IMR-90 (cell line): ENCODE results near the gene PSMA3. TPM values are rescaled to one million over a fixed set of nuclear protein-coding genes. Genes with fewer than 3 reads are reported as not detected.

Experiments used
- ATAC-seq: fragments of 200-7000 bp; cut with Tn5 transposase; 2 replicates; pipeline ENCODE4 v1.9.1; 2020; ENCODE audit warnings: low read depth, mild to moderate bottlenecking, moderate library complexity
- BruUV-seq: library from RNA; stranded (reverse); fragments of 400-500 nt; replicated peaks from 2 replicates; lab custom pipeline; 2021; lab: Mats Ljungman, UMichigan
- CTCF ChIA-PET: fragments of 300-600 bp; formaldehyde crosslinking; extraction: SDS; loops from one replicate; lab custom pipeline; 2021; ENCODE audit warnings: antibody characterized with exemption; lab: Yijun Ruan, JAX
- POLR2A ChIA-PET: fragments of 300-600 bp; sonication (Branson Sonifier 250); formaldehyde crosslinking; loops from one replicate; lab custom pipeline; 2022; ENCODE audit warnings: antibody characterized with exemption; ENCODE audit not compliant: unreplicated experiment; lab: Charles Lee
- DNase-seq: peaks from one replicate; pipeline ENCODE4 v3.0.0; 2013
- H2AFZ ChIP-seq: replicated peaks from 2 replicates; pipeline ENCODE3; 2013; ENCODE audit warnings: low read length, mild to moderate bottlenecking; ENCODE audit not compliant: poor library complexity
- H2AK5ac ChIP-seq: 2 replicates; pipeline ENCODE4 v1.6.1; 2013; ENCODE audit warnings: low read depth, low read length, inconsistent platforms
- H2AK9ac ChIP-seq: replicated peaks from 2 replicates; pipeline ENCODE3; 2013; ENCODE audit warnings: mild to moderate bottlenecking, low read depth, low read length, moderate library complexity; ENCODE audit not compliant: poor library complexity
- H2BK120ac ChIP-seq: 2 replicates; pipeline ENCODE4 v1.6.1; 2013; ENCODE audit warnings: low read depth, low read length, inconsistent platforms
- H2BK15ac ChIP-seq: 3 replicates; pipeline ENCODE4 v1.6.1; 2013; ENCODE audit warnings: low read depth, low read length, inconsistent platforms
- H2BK20ac ChIP-seq: 2 replicates; pipeline ENCODE4 v1.6.1; 2013; ENCODE audit warnings: low read depth, mild to moderate bottlenecking, inconsistent platforms, low read length, moderate library complexity
- H2BK5ac ChIP-seq: 2 replicates; pipeline ENCODE4 v1.6.1; 2013; ENCODE audit warnings: mild to moderate bottlenecking, low read depth, low read length, inconsistent platforms; ENCODE audit not compliant: poor library complexity, severe bottlenecking
- H3K14ac ChIP-seq: replicated peaks from 2 replicates; pipeline ENCODE4 v1.6.1; 2013; ENCODE audit warnings: low read depth, low read length, inconsistent platforms
- H3K18ac ChIP-seq: 2 replicates; pipeline ENCODE4 v1.6.1; 2013; ENCODE audit warnings: low read depth, low read length, control low read depth
- H3K23ac ChIP-seq: 2 replicates; pipeline ENCODE4 v1.6.1; 2013; ENCODE audit warnings: low read depth, low read length, inconsistent platforms
- H3K27ac ChIP-seq: 2 replicates; pipeline ENCODE4 v1.5.1; 2013; ENCODE audit warnings: mild to moderate bottlenecking, control low read depth, low read length; ENCODE audit not compliant: insufficient read depth
- H3K27me3 ChIP-seq: 2 replicates; pipeline ENCODE4 v1.6.1; 2013; ENCODE audit warnings: low read length; ENCODE audit not compliant: control insufficient read depth, insufficient read depth
- H3K36me3 ChIP-seq: 2 replicates; pipeline ENCODE4 v1.6.1; 2013; ENCODE audit warnings: low read length, mixed read lengths; ENCODE audit not compliant: control insufficient read depth, insufficient read depth
- H3K4ac ChIP-seq: 2 replicates; pipeline ENCODE4 v1.6.1; 2013; ENCODE audit warnings: low read depth, low read length, inconsistent platforms
- H3K4me1 ChIP-seq: 2 replicates; pipeline ENCODE4 v1.6.1; 2013; ENCODE audit warnings: low read length, mixed read lengths; ENCODE audit not compliant: control insufficient read depth, insufficient read depth
- H3K4me2 ChIP-seq: 2 replicates; pipeline ENCODE4 v1.6.1; 2013; ENCODE audit warnings: low read depth, mild to moderate bottlenecking, control low read depth, low read length, moderate library complexity
- H3K4me3 ChIP-seq: 2 replicates; pipeline ENCODE4 v1.5.1; 2013; ENCODE audit warnings: low read depth, mild to moderate bottlenecking, control low read depth, low read length, moderate library complexity; ENCODE audit not compliant: insufficient read depth
- H3K56ac ChIP-seq: 2 replicates; pipeline ENCODE4 v1.6.1; 2013; ENCODE audit warnings: low read length, inconsistent platforms; ENCODE audit not compliant: insufficient read depth; ENCODE audit errors: extremely low read depth
- H3K79me1 ChIP-seq, 2 experiments: 2 replicates each; pipeline ENCODE4 v1.6.1; 2013; ENCODE audit warnings: low read length in 2 of 2, inconsistent platforms in 1 of 2, low read depth in 1 of 2
- H3K9ac ChIP-seq: 2 replicates; pipeline ENCODE4 v1.6.1; 2013; ENCODE audit warnings: low read depth, low read length, control low read depth
- H3K9me1 ChIP-seq: 2 replicates; pipeline ENCODE4 v1.6.1; 2013; ENCODE audit warnings: low read length, inconsistent platforms; ENCODE audit not compliant: insufficient read depth
- H3K9me3 ChIP-seq: 2 replicates; pipeline ENCODE4 v1.6.1; 2013; ENCODE audit warnings: low read length; ENCODE audit not compliant: control insufficient read depth, insufficient read depth
- H4K20me1 ChIP-seq: 2 replicates; pipeline ENCODE4 v1.6.1; 2013; ENCODE audit warnings: low read length, inconsistent platforms; ENCODE audit not compliant: insufficient read depth
- H4K5ac ChIP-seq: 2 replicates; pipeline ENCODE4 v1.6.1; 2013; ENCODE audit warnings: mild to moderate bottlenecking, low read depth, low read length, control low read depth
- H4K8ac ChIP-seq, 2 experiments: 2 replicates each; pipeline ENCODE4 v1.6.1; 2013; ENCODE audit warnings: low read depth in 2 of 2, low read length in 2 of 2, control low read depth in 1 of 2, inconsistent platforms in 1 of 2
- H4K91ac ChIP-seq: 2 replicates; pipeline ENCODE4 v1.6.1; 2013; ENCODE audit warnings: low read depth, low read length, inconsistent platforms; ENCODE audit not compliant: insufficient read depth
- BHLHE40 ChIP-seq: fragments of 150-350 bp; IDR thresholded peaks from 2 replicates; pipeline ENCODE4 v1.6.1; 2016; ENCODE audit warnings: mild to moderate bottlenecking, low read depth, low read length
- CEBPB ChIP-seq: IDR thresholded peaks from 2 replicates; pipeline ENCODE4 v1.6.1; 2012; ENCODE audit warnings: low read depth, low read length, improper control_type of control experiment
- CHD1 ChIP-seq: IDR thresholded peaks from 2 replicates; pipeline ENCODE4 v1.6.1; 2012; ENCODE audit warnings: low read depth, low read length, improper control_type of control experiment
- CTCF ChIP-seq: conservative IDR thresholded peaks from 2 replicates; pipeline ENCODE4 v1.5.1; 2012; ENCODE audit warnings: mild to moderate bottlenecking, low read depth, low read length, improper control_type of control experiment
- FOS ChIP-seq: fragments of 150-350 bp; IDR thresholded peaks from 2 replicates; pipeline ENCODE4 v1.6.1; 2016; ENCODE audit warnings: low read depth, low read length
- MAFK ChIP-seq: IDR thresholded peaks from 2 replicates; pipeline ENCODE4 v1.6.1; 2012; ENCODE audit warnings: low read depth, low read length, improper control_type of control experiment
- MAZ ChIP-seq: IDR thresholded peaks from 2 replicates; pipeline ENCODE4 v1.6.1; 2012; ENCODE audit warnings: low read depth, mild to moderate bottlenecking, low read length, improper control_type of control experiment, moderate library complexity, borderline replicate concordance
- MXI1 ChIP-seq: IDR thresholded peaks from 2 replicates; pipeline ENCODE4 v1.6.1; 2012; ENCODE audit warnings: low read depth, mild to moderate bottlenecking, low read length, moderate library complexity, borderline replicate concordance
- NFE2L2 ChIP-seq: fragments of 150-350 bp; IDR thresholded peaks from 2 replicates; pipeline ENCODE4 v1.6.1; 2016; ENCODE audit warnings: low read depth, mild to moderate bottlenecking, low read length
- POLR2A ChIP-seq: IDR thresholded peaks from 2 replicates; pipeline ENCODE4 v1.6.1; 2012; ENCODE audit warnings: mild to moderate bottlenecking, low read depth, low read length
- RAD21 ChIP-seq: IDR thresholded peaks from 2 replicates; pipeline ENCODE4 v1.6.1; 2012; ENCODE audit warnings: low read length, improper control_type of control experiment
- RCOR1 ChIP-seq: IDR thresholded peaks from 2 replicates; pipeline ENCODE4 v1.6.1; 2012; ENCODE audit warnings: mild to moderate bottlenecking, low read length, improper control_type of control experiment; ENCODE audit not compliant: insufficient replicate concordance
- RFX5 ChIP-seq: IDR thresholded peaks from 2 replicates; pipeline ENCODE4 v1.8.0; 2012; ENCODE audit warnings: low read depth, mild to moderate bottlenecking, low read length, moderate library complexity
- SMC3 ChIP-seq: fragments of 150-350 bp; IDR thresholded peaks from 2 replicates; pipeline ENCODE4 v1.6.1; 2016; ENCODE audit warnings: low read depth, mild to moderate bottlenecking, antibody characterized with exemption, low read length, moderate library complexity
- USF2 ChIP-seq: fragments of 150-350 bp; IDR thresholded peaks from 2 replicates; pipeline ENCODE4 v1.6.1; 2017; ENCODE audit warnings: mild to moderate bottlenecking, antibody characterized with exemption, low read length, low read depth
- WGBS, 2 experiments: methylation state at CpG; one replicate each; pipeline versions ENCODE4 v1.1.5 to v1.1.7; 2013; ENCODE audit warnings: missing lambda C conversion rate in 2 of 2; ENCODE audit not compliant: insufficient read length in 1 of 2; ENCODE audit errors: extremely low coverage in 2 of 2; 5-methylcytosine and 5-hydroxymethylcytosine counted together
- dilution Hi-C: fragments of 300-500 bp; cut with HindIII; formaldehyde crosslinking; loops from one replicate; pipeline ENCODE4 v1.14.3; 2018; ENCODE audit warnings: low sequenced_read_pairs; ENCODE audit not compliant: unreplicated experiment
- in situ Hi-C: fragments of 300-500 bp; cut with MboI; formaldehyde crosslinking; loops from 3 replicates; pipeline ENCODE4 v1.14.3; 2019; ENCODE audit warnings: low sequenced_read_pairs, inconsistent platforms, mixed read lengths
- intact Hi-C: fragments of 100-400 bp; cut with micrococcal nuclease; formaldehyde crosslinking; loops from 2 replicates; pipeline ENCODE4 v1.10.0; 2022
- polyA plus RNA-seq, 3 experiments: library from polyadenylated mRNA; depleted of rRNA; stranded (reverse); fragments of >200 nt; gene quantifications; 2 replicates each; pipeline ENCODE4 v1.2.3, GENCODE V29; 2012; ENCODE audit warnings: low replicate concordance in 1 of 3
- total RNA-seq: library from RNA; depleted of rRNA; stranded (reverse); fragments of >200 nt; gene quantifications from 2 replicates; pipeline ENCODE4 v1.2.3, GENCODE V29; 2012

PSMA3 gene
- total and polyA plus RNA-seq, 2 of the 4 experiments (the other 2 are of a cell fraction), result 74.9 to 231 TPM

- H3K18ac ChIP-seq, result peak overlapping the region; percentile 93
- DNase-seq (peak; percentile 100), ATAC-seq (peak; percentile 94)
- peak overlapping the region; percentile 97 for H2BK5ac ChIP-seq
- peak overlapping the region; percentile 98 for H3K9ac ChIP-seq
- CTCF ChIA-PET, result interaction anchor here (0.6 kb wide), 1 partner anchor 187 kb away, joined by 3 read pairs; no protein-coding TSS in a partner anchor
- H4K20me1 ChIP-seq, result peaks cover 42% of the 10 kb centered on the region
- peak overlapping the region; percentile 76 to 100 for H4K8ac ChIP-seq
- in situ Hi-C loops (no loop called here), intact Hi-C loops (loop anchor here (2.0 kb wide), 1 partner anchor 129 kb away; the partner anchor contains the start of genes KIAA0586 and TIMM9), dilution Hi-C loops (no loop called here)
- H3K4ac ChIP-seq, result peak overlapping the region; percentile 96
- peak overlapping the region; percentile 95 for H3K23ac ChIP-seq
- H2AK5ac ChIP-seq, result peak overlapping the region; percentile 97
- peak overlapping the region; percentile 84 for H2BK120ac ChIP-seq
- no TSS peak for BruUV-seq
- peak overlapping the region; percentile 93; the same call in 1 of the 2 replicates for H3K4me2 ChIP-seq
- WGBS, 2 experiments, result 1% methylated on average over 17 of the region's 40 CpGs; no CpG with 5 or more reads in 1 of the 2 experiments
- H4K91ac ChIP-seq, result peak overlapping the region; percentile 97
- peak overlapping the region; percentile 98 for H3K27ac ChIP-seq
- H3K4me3 ChIP-seq, result peak overlapping the region; percentile 73
- no peaks in the 10 kb centered on the region for H3K27me3 ChIP-seq
- H3K79me1 ChIP-seq, result peaks cover 4 to 27% of the 10 kb centered on the region in 2 experiments
- no peaks in the 10 kb centered on the region for H3K9me3 ChIP-seq
- peak overlapping the region; percentile 96; the same call in 2 of the 3 replicates for H2BK15ac ChIP-seq
- H4K5ac ChIP-seq, result peak overlapping the region; percentile 96
- H2AK9ac ChIP-seq, result peak overlapping the region; percentile 97
- H3K56ac ChIP-seq, result peak overlapping the region; percentile 100
- H3K4me1 ChIP-seq, result no peaks in the 10 kb centered on the region
- peak overlapping the region; percentile 97 for H2AFZ ChIP-seq
- POLR2A ChIA-PET, result interaction anchor here (0.5 to 1.0 kb wide), 4 partner anchors 16 to 188 kb away, joined by 3 to 8 read pairs (median 4); partner anchors contain the start of gene PSMA3
- peak overlapping the region; percentile 99 for H3K14ac ChIP-seq
- peaks cover 7% of the 10 kb centered on the region for H3K9me1 ChIP-seq
- peaks cover 17% of the 10 kb centered on the region for H3K36me3 ChIP-seq
- peak overlapping the region; percentile 50; the same call in 1 of the 2 replicates for H2BK20ac ChIP-seq
- TF ChIP-seq CEBPB (peak; percentile 73), CTCF (no peak), RAD21 (no peak), RFX5 (no peak), RCOR1 (no peak), USF2 (0 out of 2 replicates have a peak, but pooled peaks have one; percentile 26), MAFK (no peak; the same call in 1 of the 2 replicates), SMC3 (no peak), NFE2L2 (no peak), POLR2A (peak; percentile 91), CHD1 (no peak), FOS (peak; percentile 96), MXI1 (peak; percentile 73; the same call in 1 of the 2 replicates), BHLHE40 (no peak), MAZ (peak; percentile 76; the same call in 1 of the 2 replicates)
Measured at GRCh38 chr14:58297762-58298476, 53.3 kb downstream of the PSMA3 start.
